Measurements from ENCODE around the gene ARHGEF2.
A peak's percentile ranks its signal among the peaks of the same experiment; 100 is the strongest.

Gene ARHGEF2

DNA sequence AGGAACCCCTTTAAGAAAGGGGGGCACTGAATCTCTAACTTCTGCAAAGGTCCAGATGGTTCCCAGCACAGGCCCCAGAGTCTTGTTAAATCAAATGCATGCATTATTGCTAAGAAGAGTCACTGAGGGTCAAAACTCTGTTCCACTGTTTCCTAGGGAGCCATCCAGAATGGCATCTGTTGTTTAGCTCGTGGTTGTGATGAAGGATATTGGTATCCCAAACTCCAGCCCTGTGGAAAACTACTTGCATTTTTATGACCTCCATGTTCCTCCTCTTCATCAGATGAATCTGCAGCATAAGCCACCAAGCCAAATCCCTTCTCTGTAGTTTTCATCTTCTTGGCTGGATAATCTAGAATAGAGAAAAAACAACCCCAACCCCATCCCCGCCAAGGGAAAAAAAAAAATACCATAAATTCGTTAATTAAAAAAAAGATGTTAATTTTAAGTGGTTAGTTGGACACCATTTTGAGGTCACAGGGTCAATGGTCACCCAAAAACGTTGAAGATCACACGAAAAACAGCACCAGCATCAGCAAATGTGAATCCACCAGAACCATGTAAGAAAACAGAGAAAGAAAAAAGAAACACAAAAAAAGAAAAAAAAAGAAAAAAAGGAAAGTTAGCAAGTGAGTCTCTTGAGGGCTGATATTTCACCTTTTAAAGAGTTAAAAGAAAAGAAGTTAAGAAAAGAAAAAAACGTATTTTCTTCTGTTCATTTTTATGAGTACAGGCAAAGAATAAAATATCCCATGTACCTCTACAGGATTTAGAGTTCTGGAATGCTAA is 64.2 kb downstream of the ARHGEF2 start:
- FAIRE-seq: no peak
- DNase-seq (ENCODE audit: insufficient read length, low spot score): no peak

- no peak for FAIRE-seq
- no peak for DNase-seq (ENCODE audit: insufficient read length, low spot score)
Observed at GRCh38 chr1:155912056-155912536, 66.3 kb downstream of the ARHGEF2 start.

DNA sequence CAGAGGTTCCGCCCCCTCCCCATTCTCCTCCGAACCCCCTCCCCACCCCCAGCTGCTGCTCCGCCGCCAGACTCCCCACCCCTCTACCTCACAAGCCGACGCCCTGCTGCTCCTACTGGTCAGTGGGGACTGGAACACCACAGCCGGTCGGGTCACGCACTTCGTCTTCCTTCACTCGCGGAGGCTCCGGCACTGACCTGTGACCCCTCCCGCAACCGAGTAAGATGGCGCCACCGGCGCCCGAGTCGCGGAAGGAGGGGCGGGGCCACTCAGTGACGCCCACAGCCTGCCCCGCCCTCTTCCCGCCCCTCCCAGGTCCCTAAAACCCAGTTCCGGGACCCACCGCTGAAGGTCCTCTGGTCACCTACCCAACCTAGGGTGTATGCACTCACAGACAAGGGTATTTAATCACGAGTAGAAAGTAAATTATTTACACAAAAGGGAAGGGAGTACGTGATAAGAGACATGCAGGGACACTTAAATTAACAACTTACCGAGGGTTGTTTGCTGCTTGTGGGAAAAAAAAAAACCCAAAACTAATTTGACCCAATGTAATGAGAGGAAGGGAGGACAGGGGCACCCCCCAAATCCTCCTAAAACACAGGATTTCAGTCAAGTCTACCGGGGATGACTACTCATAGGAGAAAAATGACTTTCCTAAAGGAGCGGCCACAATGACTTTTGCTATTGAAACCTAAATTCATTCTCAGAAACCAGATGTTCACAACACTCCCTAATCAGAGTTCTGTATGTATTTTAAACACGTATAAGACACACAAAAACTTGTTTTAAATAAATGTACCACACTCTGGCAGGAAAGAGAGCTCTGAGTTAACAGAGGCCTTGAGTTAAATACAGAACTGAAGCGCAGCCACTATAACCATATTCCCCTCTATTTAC is 66.9 kb downstream of the ARHGEF2 start, which contains the start of gene RIT1:
Gene RIT1, minus strand, starts transcription at position 194 of the 900 bp plus-strand sequence. CDS start 588 bp downstream, outside the sequence.
- FAIRE-seq (peak; percentile 95), DNase-seq (ENCODE audit: insufficient read length, low spot score) (peak; percentile 70)

DNA sequence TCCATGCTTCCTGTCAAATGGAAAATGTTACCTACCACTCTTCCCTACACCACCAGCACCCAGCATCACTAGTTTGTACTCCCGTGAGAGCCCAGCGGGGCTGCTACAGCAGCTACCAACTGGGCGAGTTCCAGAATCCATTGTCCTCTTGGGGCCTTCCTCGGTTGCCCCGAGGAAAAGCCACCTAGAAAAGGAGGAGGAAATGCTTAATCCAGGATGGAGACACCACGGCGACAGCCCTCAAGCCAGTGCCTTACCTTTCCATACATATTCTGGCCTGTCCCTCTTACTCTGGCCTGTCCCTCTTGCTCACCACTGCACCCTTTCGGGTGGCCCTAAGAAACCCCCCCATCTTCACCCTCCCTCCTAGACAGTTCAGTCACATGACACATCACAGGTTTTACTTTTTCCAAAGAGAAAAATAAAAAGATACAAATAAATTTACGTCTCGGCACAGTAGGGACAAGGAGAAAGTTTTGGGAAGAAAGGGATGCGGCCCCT is 67.7 kb downstream of the ARHGEF2 start:
- DNase-seq (ENCODE audit: insufficient read length, low spot score) (no peak), FAIRE-seq (peak; percentile 45)

DNA sequence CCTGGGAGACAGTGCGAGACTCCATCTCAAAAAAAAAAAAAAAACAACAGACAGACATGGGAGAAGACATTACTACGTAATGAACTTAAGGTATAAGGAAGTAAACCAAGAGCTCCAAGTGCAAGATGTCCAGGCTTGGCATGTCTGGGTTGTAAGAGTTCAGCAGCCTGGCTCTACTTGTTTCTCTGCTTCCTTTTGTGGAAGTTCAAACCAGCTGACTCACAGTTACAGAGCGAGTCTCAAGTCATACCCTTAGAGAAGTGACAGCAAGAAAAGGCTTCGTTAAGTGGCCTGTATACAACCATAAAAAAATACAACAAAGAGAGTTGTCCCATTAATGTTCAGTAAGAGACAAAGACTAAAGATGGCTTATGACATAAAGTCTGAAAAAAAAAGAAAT is 68.5 kb downstream of the ARHGEF2 start:
- DNase-seq (ENCODE audit: insufficient read length, low spot score): no peak
- FAIRE-seq: no peak

DNA sequence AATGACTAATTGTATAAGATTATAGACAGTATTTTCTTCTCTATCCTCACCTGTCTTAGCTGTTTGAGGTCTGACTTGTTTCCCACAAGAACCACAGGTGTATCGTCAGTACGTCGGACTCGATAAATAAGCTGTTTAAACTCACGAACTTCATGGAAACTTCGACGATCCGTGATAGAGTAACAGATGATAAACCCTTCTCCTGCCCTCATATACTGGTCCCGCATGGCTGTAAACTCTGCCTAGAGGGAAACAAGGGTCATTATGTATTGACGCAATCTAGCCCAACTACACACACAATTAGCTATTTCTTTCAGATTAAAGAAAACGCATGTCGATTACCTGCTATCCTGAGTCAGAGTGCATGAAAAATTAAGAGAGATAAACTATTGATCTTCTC is 74.1 kb downstream of the ARHGEF2 start:
- FAIRE-seq: no peak
- no peak for DNase-seq (ENCODE audit: insufficient read length, low spot score)

GRCh38 chr1:155900161-155900560 is 78.2 kb downstream of the ARHGEF2 start:
- FAIRE-seq: no peak
- DNase-seq (ENCODE audit: insufficient read length, low spot score): no peak

- DNase-seq (ENCODE audit: insufficient read length, low spot score) (no peak), FAIRE-seq (no peak)
Observed at GRCh38 chr1:155899683-155900082, 78.7 kb downstream of the ARHGEF2 start.

- DNase-seq (ENCODE audit: insufficient read length, low spot score) (no peak), FAIRE-seq (no peak)
Observed at GRCh38 chr1:155898888-155899287, 79.5 kb downstream of the ARHGEF2 start.

- DNase-seq (ENCODE audit: insufficient read length, low spot score) (no peak), FAIRE-seq (no peak)
Observed at GRCh38 chr1:155897746-155898145, 80.6 kb downstream of the ARHGEF2 start.
